ENCODE data around the gene PPM1E.

PPM1E gene

GRCh38 chr17:58996968-58997367 lies 241.3 kb downstream of the PPM1E start:
- DNase-seq (ENCODE audit: low read depth) = no peak

DNA sequence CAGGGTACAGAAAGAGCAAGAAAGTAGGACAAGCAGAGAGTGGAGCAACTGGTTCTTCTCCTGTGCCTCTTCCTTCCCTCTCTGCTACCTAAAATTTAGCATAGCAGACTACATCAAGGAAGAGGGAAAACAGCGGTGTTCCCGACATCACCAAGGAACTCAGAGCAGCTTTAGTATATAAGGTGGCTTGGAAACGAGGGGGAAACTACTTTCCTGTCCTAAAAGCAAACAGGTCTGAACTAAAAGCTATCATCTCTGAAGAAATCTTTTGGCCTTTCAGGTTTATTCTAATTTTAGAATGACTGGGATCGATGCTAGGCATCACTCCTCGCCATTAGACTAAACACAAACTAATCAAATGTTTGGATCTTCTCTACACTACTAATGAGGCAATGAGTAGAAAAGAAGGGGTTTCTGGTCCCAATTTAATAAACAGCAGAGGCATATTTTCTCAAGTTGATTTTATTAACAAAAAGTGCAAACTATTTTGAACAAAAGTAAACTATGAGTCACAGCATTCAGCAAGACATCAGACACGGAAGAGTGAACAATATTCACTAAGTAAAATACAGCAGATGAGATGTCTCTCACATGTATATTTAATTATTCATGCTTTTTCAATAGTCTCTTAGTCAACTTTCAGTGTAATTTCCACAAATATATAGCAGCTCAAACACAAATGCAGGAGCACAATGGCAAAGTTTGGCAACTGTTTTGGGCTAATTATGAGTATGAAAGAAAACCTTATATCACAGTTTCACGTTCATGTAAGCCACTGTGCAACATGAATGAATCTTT lies 242.3 kb downstream of the PPM1E start:
- peak; percentile 21 for DNase-seq (ENCODE audit: low read depth)

DNA sequence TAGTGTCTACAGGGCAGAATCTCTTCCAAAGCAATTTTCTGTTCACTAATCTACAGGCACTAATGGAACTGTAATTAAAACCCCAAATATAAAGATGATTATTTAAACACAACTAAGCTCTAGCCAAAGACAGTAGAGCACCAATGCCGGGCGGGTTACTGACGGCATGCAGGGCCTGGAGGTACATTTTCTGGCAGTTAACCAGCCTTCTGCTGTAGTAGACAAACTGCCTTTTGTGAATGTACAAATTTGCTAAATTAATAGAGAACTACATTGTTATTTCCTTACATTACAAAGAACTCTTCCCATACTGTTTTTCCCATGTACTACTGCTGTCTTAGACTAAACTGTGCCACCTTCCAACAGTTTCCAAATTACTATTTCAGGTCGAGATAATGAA lies 243.2 kb downstream of the PPM1E start:
- DNase-seq (ENCODE audit: low read depth) = no peak

DNA sequence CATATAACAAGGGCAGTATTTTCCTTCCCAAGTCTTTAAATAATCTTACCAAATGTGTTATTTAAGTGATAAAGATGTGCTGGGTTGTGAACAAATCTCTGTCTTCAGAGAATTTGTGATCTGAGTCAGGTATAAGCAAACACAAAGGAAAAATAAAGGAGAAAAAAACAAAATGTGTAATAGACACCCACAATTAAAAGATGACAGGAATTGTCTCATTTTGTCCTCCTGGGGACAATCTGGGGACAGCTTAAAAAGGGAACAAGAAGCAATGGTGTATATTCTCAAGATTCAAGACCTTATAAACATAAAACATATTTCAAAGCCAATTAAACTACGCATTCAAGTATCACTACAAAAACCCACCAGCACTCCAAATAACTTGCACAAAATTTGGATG lies 243.8 kb downstream of the PPM1E start:
- DNase-seq (ENCODE audit: low read depth) = no peak

GRCh38 chr17:59000022-59000421 lies 244.4 kb downstream of the PPM1E start:
- DNase-seq (ENCODE audit: low read depth) = no peak

DNA sequence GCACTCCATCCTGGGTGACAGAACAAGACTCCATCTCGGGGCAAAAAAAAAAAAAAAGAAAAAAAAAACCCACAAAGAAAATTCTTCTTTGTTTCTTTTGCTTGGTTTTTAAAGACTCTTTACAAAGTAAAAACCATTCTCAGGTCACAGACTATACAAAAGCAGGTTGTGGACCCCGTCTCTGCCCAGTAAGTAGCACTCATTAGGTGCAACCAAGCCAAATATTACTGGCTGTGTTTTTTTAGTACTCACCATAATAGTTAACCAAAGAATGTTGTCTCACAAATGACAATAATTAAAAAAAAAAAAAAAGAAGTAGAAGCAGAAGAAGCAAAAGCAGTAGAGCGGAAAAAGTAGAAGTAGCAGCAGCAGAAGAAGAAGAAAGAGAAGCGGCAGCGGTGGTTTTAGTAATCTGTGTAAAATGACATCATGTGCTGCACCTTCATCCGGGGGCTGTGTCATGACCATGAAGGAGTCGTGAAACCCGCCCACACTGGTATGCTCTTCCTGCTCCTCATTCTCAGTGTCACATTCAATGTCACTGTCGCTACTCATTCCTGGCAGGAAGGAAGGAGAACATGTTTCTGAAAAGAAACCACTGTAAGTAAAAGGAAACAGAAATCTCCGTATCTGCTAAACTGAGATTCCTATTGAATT lies 245.6 kb downstream of the PPM1E start:
- DNase-seq (ENCODE audit: low read depth) = peak; percentile 85

GRCh38 chr17:59002126-59002525 lies 246.5 kb downstream of the PPM1E start:
- no peak for DNase-seq (ENCODE audit: low read depth)

DNA sequence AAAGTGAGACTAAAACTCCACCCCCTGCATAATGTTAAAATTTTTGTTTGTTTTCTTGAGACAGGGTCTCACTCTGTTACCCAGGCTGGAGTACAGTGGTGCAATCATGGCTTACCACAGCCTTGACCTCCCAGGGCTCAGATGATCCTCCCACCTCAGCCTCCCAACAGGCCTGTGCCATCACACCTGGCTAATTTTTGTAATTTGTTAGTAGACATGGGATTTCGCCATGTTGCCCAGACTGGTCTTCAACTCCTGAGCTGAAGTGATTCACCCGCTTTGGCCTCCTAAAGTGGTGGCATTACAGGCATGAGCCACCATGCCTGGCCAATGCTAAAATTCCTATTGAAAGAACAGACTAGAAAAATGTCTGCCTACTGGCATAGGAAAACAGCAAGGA lies 247.2 kb downstream of the PPM1E start:
- DNase-seq (ENCODE audit: low read depth) = peak; percentile 45

DNA sequence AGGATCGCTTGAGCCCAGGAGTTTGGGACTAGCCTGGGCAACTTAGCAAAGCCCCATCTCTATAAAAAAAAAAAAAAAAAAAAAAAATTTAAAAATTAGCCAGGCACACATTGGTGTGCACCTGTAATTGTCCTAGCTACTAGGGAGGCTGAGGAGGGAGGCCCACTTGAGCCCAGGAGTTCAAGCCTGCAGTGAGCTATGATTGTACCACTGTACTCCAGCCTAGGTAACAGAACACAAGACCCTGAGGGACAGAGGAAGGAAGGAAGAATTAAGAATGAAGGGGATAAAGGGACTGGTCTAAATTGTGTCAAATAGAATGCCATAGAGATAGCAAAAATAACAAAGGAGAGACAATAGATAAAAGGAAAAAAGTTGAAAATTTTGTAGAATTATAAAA lies 248.2 kb downstream of the PPM1E start:
- DNase-seq (ENCODE audit: low read depth) = no peak

DNA sequence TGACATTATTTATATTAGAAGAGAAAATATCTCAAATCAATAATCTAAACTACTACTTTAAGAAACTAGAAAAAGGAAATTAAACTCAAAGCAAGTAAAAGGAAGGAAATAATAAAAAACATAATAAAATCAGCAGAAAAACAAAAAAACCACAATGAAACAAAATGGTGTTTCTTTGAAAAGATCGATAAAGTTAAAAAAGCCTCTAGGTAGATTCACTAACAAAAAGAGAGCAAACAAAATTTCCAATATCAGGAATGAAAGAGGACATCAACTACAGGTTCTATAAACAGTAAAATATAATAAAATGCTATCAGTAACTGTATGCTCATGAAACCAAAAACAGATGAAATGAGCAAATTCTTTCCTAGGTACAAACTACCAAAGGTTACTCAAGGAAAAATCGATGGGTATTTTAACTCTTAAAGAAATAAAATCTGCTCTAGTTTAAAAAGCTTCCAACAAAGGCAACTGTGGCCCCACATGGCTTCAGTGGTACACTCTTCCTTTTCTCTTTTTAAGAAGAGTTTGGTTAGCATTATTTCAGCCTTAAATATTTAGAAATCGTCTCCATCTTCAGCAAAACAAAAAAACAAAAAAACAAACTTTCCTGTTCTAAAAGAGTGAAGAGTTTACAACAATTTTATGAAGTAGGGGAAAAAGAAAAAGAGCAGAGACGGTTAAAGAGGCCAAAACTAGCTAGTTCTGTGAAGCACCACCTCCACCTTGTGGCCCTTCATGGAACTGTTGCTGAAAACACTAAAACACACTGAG lies 248.9 kb downstream of the PPM1E start:
- peak; percentile 74 for DNase-seq (ENCODE audit: low read depth)

DNA sequence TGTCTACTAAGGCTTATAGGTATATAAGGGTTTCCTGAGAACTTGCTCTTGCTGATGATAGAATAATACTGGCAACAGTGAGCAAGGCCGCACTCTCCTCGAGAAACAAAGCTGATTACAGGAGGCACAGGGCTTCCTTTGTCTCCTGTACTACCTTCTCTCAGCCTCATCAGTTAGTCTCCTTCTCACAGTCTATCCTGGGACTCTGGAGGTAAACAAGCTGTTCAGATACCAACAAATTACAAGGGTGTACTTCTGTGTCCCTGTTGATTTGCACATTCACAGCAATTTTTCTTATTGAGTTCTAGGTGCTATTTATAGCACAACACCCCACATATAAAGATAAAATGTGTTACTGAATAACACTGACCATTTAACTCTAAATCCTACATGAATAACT lies 252.3 kb downstream of the PPM1E start:
- no peak for DNase-seq (ENCODE audit: low read depth)

DNA sequence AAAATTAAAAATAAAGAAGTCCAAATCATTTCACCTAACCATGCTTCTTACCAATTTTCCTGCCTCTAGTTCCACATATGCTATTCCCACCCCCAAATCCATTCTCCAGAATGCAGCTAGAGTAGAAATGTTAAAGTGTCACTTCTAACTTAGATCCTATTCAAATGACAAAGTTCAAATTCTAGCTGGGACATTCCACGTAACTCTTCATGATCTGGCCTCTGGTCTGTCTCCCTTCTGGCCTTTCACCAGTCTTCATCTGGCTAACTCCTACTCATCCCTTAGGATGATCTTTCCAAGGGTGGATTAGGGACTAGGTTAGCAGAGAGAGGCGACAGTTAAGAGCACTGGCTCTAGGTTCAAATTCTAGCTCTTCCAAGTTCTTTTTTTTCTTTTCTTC lies 253.1 kb downstream of the PPM1E start:
- DNase-seq (ENCODE audit: low read depth) = no peak

- DNase-seq (ENCODE audit: low read depth) = no peak
Measured at GRCh38 chr17:59010026-59010425, 254.4 kb downstream of the PPM1E start.

- DNase-seq (ENCODE audit: low read depth) = no peak
Measured at GRCh38 chr17:59011975-59012374, 256.3 kb downstream of the PPM1E start.

DNA sequence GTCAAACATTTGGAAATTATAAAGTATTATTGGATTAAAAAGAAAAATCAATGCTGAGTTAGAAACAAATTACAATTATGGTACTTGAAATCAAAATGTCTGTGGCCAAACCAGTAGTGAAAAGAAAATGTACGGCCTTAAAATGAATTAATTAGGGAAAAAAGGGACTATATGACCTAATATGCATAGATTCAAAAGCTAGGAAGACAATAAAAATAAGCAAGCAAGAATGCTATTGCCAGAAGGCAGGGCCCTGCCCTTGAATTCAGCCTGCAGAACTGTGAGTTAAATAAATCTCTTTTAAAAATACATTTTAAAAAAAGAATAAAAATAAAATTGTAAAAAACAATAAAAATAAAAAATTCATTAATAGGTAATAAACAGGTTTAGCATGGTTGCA lies 262.4 kb downstream of the PPM1E start:
- DNase-seq (ENCODE audit: low read depth) = no peak

GRCh38 chr17:59024916-59025315 lies 269.3 kb downstream of the PPM1E start:
- no peak for DNase-seq (ENCODE audit: low read depth)

- DNase-seq (ENCODE audit: low read depth) = no peak
Measured at GRCh38 chr17:59026176-59026939, 270.7 kb downstream of the PPM1E start.

- DNase-seq (ENCODE audit: low read depth) = no peak
Measured at GRCh38 chr17:59027750-59028149, 272.1 kb downstream of the PPM1E start.

- DNase-seq (ENCODE audit: low read depth) = no peak
Measured at GRCh38 chr17:59028328-59028727, 272.7 kb downstream of the PPM1E start.

GRCh38 chr17:59030811-59031210 lies 275.2 kb downstream of the PPM1E start:
- no peak for DNase-seq (ENCODE audit: low read depth)

Data from ELR (cell line).